GM19193 (cell line): Measurements from ENCODE around the gene PAPSS2.

Experiments used
- POLR2A ChIP-seq: IDR thresholded peaks from 4 replicates; pipeline ENCODE4 v1.6.1; 2011; ENCODE audit not compliant: insufficient read depth, insufficient read length; ENCODE audit errors: extremely low read depth

The PAPSS2 gene

DNA sequence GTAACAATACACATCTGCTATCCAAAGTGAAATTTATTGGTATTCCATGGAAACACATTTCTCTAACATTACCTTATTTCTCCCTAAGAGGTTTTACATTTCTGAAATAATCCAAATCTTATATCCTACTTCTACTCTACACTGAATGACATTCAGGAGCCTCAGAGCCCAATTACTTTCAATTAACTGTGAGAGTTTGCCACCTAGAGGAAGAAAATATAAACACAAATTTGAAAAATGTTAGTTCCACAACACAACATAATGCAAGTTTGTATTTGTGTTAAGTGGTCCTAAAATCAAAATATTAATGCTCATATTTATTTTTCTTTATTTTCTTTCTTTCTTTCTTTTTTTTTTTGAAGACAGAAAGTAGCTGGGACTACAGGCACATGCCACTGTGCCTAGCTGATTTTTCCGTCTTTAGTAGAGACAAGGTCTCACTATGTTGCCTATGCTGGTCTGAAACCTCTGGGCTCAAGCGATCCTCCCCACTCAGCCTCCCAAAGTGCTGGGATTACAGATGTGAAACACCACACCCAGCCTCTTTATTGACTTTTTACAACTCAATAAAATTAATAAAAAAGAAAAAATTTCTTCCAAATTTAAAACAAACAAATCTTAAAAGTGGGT, 112.3 kb downstream of the PAPSS2 start:
- no peak for TF ChIP-seq POLR2A

DNA sequence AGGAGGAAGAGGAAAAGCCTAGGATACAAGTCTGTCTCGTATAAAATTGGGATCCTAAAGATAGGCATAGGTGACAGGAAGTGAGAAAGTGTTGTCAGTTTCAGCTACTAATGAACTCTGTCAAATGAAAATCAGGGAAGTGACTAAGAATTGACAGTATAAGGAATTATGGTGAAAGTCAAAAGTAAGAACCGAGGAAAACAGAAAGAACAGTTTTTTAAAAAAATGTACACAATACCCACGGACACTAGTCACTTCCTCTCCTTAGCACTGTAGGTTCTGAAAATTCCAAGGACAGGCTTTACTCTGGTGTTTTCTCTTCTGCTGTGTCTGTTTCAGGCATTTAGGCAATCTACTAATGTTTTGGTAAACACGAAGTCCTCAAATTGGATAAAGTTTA, 116.1 kb downstream of the PAPSS2 start:
- TF ChIP-seq POLR2A, result no peak

DNA sequence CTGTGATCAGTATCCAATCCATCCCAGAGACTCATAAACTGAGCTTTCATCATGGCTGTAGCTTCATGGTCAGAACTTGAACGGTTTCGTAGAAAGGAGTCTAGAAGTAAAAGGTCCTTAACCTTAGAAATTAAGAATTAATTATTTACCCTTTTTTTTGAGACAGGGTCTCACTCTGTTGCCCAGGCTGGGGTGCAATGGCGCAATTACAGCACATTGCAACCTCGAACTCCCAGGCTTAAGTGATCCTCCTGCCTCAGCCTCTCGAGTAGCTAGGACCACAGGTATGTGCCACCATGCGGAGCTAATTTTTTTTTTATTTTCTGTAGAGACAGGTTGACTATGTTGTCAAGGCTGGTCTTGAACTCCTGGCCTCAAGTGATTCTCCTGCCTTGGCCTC, 116.7 kb downstream of the PAPSS2 start:
- TF ChIP-seq POLR2A, result no peak

DNA sequence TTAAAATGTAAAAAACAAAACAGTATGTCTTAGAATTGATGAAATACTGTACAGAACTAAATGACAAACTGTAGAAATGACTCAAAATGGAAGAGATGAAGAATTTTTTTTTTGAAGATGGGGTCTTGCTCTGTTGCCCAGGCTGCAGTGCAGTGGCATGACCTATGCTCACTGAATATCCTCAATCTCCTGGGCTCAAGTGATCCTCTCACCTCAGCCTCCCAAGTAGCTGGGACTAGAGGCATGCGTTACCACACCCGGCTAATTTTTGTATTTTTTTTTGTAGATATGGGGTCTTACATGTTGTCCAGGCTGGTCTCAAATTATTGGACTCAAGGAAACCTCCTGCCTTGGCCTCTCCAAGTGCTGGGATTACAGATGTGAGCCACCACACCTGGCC, 121.9 kb downstream of the PAPSS2 start:
- no peak for TF ChIP-seq POLR2A

DNA sequence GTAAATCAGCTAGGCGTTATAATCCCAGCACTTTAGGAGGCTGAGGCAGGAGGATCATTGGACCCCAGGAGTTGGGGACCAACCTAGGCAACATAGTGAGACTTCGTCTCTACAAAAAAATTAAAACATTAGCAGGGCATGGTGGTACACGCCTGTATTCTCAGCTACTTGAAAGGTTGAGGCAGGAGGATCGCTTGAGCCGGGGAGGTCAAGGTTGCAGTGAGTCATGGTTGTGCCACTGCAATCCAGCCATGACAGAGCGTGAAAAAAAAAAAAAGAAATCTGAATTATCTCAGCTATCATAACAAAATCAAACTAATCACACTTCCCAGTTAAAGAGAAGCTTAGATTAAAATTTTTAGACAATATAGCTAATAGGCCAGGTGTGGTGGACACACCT, 123.0 kb downstream of the PAPSS2 start:
- no peak for TF ChIP-seq POLR2A

DNA sequence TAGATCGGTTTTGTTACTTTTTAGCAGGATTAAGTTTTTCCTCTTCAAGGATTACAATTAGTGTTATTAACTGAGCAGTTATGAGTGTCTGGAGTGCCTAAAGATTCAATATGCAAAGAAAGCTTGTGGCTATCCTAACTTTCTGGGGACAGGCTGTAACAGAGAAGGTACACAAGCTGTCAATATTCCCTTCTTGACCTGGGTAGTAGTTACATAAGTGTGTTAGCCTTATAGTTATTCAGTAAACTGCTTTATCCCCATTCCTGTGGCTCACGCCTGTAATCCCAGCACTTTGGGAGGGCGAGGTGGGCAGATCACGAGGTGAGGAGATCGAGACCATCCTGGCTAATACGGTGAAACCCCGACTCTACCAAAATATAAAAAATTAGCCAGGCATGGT, 126.7 kb downstream of the PAPSS2 start:
- no peak for TF ChIP-seq POLR2A

DNA sequence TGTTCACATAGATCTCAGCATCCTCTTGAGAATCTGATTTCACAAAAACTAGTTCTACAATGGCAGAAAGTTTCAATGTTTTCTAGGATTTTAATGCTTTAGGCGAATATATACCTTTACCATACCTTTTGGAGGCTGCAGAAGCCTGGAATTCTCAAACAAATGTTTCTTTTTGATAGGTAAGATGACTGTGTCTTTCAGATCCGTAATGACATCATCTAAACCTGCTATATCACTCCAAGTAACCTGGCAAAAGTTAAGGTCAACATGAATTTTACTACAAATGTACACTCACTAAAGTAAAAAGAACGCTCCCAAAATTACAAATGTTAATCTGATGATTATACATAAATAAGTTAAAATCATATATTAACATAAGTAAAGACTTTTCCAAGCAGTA, 130.5 kb downstream of the PAPSS2 start:
- TF ChIP-seq POLR2A, result no peak

DNA sequence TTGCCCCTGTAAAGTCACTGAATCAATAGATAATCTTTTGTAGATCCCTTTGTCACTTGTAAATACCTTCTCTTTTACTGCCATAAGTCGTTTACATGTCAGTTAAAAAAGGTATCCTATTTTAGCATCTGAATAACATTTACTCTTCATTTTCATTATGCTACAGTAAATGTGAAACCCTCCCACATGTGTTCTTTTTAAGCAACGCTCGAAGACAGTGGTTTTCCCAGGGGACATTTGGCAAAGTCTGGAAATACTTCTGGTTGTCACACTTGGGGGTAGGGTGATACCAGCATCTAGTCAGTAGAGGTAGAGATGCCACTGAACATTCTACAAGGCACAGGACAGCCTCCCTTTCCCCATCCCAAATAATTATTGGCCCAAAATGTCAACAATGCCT, 134.6 kb downstream of the PAPSS2 start:
- TF ChIP-seq POLR2A, result no peak
